HEK293T (cell line): ENCODE data around the gene MGAT1.
"Not testable (repeated sequence)": the region's sequence is repeated elsewhere in the genome, so short reads cannot be mapped to it uniquely, and the experiment has no call there.

ENCODE experiments used
- ARNT ChIP-seq: fragments of 450-650 bp; IDR thresholded peaks from 2 replicates; pipeline ENCODE4 v1.6.1; 2017; ENCODE audit warnings: mild to moderate bottlenecking
- BHLHE40 ChIP-seq: fragments of 450-650 bp; IDR thresholded peaks from 2 replicates; pipeline ENCODE4 v1.6.1; 2016; ENCODE audit warnings: mild to moderate bottlenecking, moderate library complexity, borderline replicate concordance
- FOXA1 ChIP-seq: fragments of 450-650 bp; IDR thresholded peaks from 2 replicates; pipeline ENCODE4 v1.6.1; 2016; ENCODE audit warnings: mild to moderate bottlenecking
- FOXM1 ChIP-seq: fragments of 450-650 bp; IDR thresholded peaks from 2 replicates; pipeline ENCODE4 v1.6.1; 2017; ENCODE audit warnings: mild to moderate bottlenecking, borderline replicate concordance
- SP1 ChIP-seq: fragments of 450-650 bp; IDR thresholded peaks from 2 replicates; pipeline ENCODE4 v1.6.1; 2017
- ZNF384 ChIP-seq: fragments of 450-650 bp; IDR thresholded peaks from 2 replicates; pipeline ENCODE4 v1.6.1; 2016

DNA sequence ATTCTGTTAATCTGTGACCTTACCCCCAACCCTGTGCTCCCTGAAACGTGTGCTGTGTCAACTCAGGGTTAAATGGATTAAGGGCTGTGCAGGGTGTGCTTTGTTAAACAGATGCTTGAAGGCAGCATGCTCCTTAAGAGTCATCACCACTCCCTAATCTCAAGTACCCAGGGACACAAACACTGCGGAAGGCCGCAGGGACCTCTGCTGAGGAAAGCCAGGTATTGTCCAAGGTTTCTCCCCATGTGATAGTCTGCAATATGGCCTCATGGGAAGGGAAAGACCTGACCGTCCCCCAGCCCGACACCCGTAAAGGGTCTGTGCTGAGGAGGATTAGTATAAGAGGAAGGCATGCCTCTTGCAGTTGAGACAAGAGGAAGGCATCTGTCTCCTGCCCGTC, 24.8 kb upstream of the MGAT1 start:
- not testable (repeated sequence) for TF ChIP-seq FOXM1, SP1, ZNF384, BHLHE40, ARNT, FOXA1
